Kidney epithelial cell (primary cell): Measurements from ENCODE around the gene ZBTB49. TPM values are rescaled to one million over a fixed set of nuclear protein-coding genes. Genes with fewer than 3 reads are reported as not detected.

Source experiments
- DNase-seq: peaks from one replicate; pipeline ENCODE4 v3.0.0-alpha.2; 2010; ENCODE audit warnings: low read depth
- H3K27me3 ChIP-seq: 2 replicates; pipeline ENCODE4 v1.6.0; 2011; ENCODE audit warnings: low read length; ENCODE audit not compliant: control insufficient read depth, insufficient read depth
- H3K36me3 ChIP-seq: 2 replicates; pipeline ENCODE4 v1.5.1; 2011; ENCODE audit warnings: low read length; ENCODE audit not compliant: control insufficient read depth, insufficient read depth
- H3K4me3 ChIP-seq: 2 replicates; pipeline ENCODE4 v1.5.1; 2011; ENCODE audit warnings: low read depth, mild to moderate bottlenecking, control low read depth, low read length
- total RNA-seq: library from RNA; depleted of rRNA; stranded (reverse); fragments of >200 nt; gene quantifications from 2 replicates; pipeline ENCODE4 v1.2.3, GENCODE V29; 2015
- TF ChIP-seq, protein P1 (sequence below): IDR thresholded peaks from 2 replicates; pipeline ENCODE4 v1.5.1; 2011; ENCODE audit warnings: mild to moderate bottlenecking, moderate library complexity, low read length, control low read depth, inconsistent platforms; ENCODE audit not compliant: insufficient read depth, poor library complexity, severe bottlenecking

Gene ZBTB49
- total RNA-seq, 1 donor from 2014 or later: 3.9 TPM

DNA sequence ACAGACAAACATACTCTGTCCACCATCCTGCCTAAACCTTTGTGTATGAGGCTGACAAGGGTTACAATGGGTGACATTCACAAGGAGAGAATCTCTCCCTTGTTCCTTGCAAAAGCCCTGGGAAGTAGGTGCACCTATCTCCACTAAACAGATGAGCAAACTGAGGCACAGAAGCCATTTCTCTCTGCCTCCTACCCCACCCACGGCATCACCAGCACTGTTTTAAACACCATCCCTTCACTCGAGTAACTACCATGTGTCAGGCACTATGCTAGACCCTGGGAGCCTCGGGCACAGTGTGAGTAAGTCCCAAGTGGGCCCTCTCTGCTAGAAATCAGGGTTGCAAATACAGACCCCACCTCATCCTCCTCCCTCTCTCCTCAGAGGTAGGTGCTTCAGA, 996 bp upstream of the ZBTB49 start:
- Histone ChIP-seq H3K27me3 (no peaks in the 10 kb centered on the region), H3K36me3 (no peaks in the 10 kb centered on the region), H3K4me3 (peak overlapping the region; percentile 73)
- TF ChIP-seq, protein P1, sequence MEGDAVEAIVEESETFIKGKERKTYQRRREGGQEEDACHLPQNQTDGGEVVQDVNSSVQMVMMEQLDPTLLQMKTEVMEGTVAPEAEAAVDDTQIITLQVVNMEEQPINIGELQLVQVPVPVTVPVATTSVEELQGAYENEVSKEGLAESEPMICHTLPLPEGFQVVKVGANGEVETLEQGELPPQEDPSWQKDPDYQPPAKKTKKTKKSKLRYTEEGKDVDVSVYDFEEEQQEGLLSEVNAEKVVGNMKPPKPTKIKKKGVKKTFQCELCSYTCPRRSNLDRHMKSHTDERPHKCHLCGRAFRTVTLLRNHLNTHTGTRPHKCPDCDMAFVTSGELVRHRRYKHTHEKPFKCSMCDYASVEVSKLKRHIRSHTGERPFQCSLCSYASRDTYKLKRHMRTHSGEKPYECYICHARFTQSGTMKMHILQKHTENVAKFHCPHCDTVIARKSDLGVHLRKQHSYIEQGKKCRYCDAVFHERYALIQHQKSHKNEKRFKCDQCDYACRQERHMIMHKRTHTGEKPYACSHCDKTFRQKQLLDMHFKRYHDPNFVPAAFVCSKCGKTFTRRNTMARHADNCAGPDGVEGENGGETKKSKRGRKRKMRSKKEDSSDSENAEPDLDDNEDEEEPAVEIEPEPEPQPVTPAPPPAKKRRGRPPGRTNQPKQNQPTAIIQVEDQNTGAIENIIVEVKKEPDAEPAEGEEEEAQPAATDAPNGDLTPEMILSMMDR: no peak
- no peak for DNase-seq

DNA sequence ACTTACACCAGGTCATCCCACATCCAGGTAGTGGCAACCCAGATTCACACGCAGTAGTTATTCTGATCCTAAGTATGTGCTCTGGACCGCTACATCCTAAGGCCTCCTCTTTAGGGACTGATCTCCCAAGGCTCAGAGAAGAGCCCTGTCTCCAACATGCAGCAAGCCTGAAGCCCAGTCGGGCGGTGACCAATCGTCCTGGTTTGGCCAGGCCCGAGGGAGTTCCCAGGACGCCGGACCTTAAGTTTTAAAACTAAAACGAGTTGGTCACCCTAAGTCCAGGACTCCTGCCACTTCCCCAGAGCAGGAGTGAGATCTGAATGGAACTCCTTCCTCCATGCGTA, 482 bp upstream of the ZBTB49 start:
- Histone ChIP-seq H3K27me3 (no peaks in the 10 kb centered on the region), H3K4me3 (peak overlapping the region; percentile 73), H3K36me3 (no peaks in the 10 kb centered on the region)
- DNase-seq: no peak
- TF ChIP-seq, protein P1: no peak

DNA sequence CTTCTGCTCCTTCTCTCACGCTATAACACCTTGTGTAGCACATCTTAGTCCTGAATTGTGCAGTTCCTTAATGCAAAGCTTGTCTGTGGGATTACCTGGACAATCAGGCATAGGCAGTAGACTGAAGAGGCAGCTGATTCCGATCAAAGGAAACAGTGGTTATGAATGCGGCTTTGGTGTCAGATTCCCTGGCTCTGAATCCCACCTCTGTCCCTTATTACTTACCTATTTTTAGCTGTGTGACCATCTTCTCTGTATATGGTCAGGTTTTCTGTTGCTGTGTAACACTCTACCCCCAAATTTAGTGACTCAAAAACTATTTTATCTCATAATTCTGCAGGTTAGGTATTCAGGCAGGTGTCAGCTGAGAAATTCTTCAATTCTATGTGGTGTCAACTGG, 3.2 kb downstream of the ZBTB49 start:
- DNase-seq: no peak
- Histone ChIP-seq H3K4me3 (no peak overlapping the region), H3K27me3 (no peaks in the 10 kb centered on the region), H3K36me3 (no peaks in the 10 kb centered on the region)
- TF ChIP-seq, protein P1: no peak

DNA sequence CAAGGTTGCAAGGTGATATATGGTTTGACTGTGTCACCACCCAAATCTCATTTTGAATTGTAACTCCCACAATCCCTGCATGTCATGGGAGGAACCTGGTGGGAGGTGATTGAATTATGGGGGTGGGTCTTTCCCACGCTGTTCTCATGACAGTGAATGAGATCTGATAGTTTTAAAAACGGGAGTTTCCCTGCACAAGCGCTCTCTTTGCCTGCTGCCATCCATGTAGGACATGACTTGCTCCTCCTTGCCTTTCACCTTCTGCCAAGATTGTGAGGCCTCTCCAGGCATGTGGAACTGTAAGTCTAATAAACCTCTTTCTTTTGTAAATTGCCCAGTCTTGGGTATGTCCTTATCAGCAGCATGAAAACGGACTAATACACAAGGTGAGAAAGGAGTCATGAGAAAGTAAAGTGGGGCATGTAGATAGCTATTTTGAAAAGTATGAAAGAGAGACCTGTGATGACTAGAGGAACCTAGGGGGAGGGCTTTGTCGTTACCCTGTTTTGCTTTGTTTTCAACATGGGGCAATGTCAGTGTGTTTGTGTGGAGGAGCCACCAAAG, 6.3 kb downstream of the ZBTB49 start:
- DNase-seq: no peak
- TF ChIP-seq, protein P1: no peak
- Histone ChIP-seq H3K4me3 (no peak overlapping the region), H3K36me3 (no peaks in the 10 kb centered on the region), H3K27me3 (no peaks in the 10 kb centered on the region)

DNA sequence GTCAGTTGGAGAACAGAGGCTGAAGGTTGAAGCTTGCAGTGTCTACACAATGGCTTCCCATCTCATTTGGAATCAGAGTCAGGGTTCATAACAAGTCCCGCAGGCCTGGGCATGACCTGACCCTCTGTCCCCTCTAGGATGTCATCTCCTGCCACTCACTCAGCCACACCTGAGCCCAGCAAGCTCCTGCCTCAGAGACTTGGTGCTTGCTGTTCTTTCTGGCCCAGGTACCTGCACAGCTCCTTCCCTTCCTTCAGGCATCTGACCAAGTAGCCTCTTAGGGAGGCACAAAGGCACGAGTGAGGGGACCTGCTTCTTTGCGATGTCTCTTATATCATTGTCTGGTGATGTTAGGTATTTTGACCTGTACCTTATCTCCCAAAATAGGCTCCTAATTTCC, 9.0 kb downstream of the ZBTB49 start:
- DNase-seq: no peak
- Histone ChIP-seq H3K4me3 (no peak overlapping the region), H3K36me3 (no peaks in the 10 kb centered on the region), H3K27me3 (no peaks in the 10 kb centered on the region)
- TF ChIP-seq, protein P1: no peak

DNA sequence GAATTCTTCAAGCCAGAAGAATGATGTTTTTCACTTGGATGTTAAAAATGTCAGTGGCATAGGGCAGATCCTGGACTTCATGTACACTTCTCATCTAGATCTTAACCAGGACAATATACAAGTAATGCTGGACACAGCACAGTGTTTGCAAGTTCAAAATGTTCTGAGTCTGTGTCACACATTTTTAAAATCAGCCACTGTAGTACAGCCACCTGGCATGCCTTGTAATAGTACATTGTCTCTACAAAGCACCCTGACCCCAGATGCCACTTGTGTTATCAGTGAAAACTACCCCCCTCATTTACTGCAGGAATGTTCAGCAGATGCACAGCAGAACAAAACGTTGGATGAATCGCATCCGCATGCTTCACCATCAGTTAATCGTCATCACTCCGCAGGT, 11.9 kb downstream of the ZBTB49 start:
- H3K4me3 ChIP-seq: no peak overlapping the region
- no peaks in the 10 kb centered on the region for H3K36me3 ChIP-seq
- H3K27me3 ChIP-seq: no peaks in the 10 kb centered on the region
- no peak for DNase-seq
- TF ChIP-seq, protein P1: no peak
